ENCODE results near the gene ADAMTSL2.

- TF ChIP-seq CTCF (IDR thresholded peaks at IDR 0.05) (no peak), POLR2A (IDR thresholded peaks at IDR 0.05) (no peak)
These were observed 40.3 kb downstream of the ADAMTSL2 start for GRCh38 chr9:133574771-133575170.

Measured in tibial nerve (tissue), 3 donors.